IMR-90 (cell line): ENCODE data around the gene GIMAP8.
"Not testable (repeated sequence)": the region's sequence is repeated elsewhere in the genome, so short reads cannot be mapped to it uniquely, and the experiment has no call there.

Experiments
- BHLHE40 ChIP-seq: fragments of 150-350 bp; IDR thresholded peaks from 2 replicates; pipeline ENCODE4 v1.6.1; 2016; ENCODE audit warnings: mild to moderate bottlenecking, low read depth, low read length
- CEBPB ChIP-seq: IDR thresholded peaks from 2 replicates; pipeline ENCODE4 v1.6.1; 2012; ENCODE audit warnings: low read depth, low read length, improper control_type of control experiment
- CHD1 ChIP-seq: IDR thresholded peaks from 2 replicates; pipeline ENCODE4 v1.6.1; 2012; ENCODE audit warnings: low read depth, low read length, improper control_type of control experiment
- CTCF ChIP-seq: conservative IDR thresholded peaks from 2 replicates; pipeline ENCODE4 v1.5.1; 2012; ENCODE audit warnings: mild to moderate bottlenecking, low read depth, low read length, improper control_type of control experiment
- ELK1 ChIP-seq: fragments of 150-350 bp; IDR thresholded peaks from 2 replicates; pipeline ENCODE4 v1.6.1; 2016; ENCODE audit warnings: low read depth, mild to moderate bottlenecking, low read length, moderate library complexity, borderline replicate concordance
- FOS ChIP-seq: fragments of 150-350 bp; IDR thresholded peaks from 2 replicates; pipeline ENCODE4 v1.6.1; 2016; ENCODE audit warnings: low read depth, low read length
- MAZ ChIP-seq: IDR thresholded peaks from 2 replicates; pipeline ENCODE4 v1.6.1; 2012; ENCODE audit warnings: low read depth, mild to moderate bottlenecking, low read length, improper control_type of control experiment, moderate library complexity, borderline replicate concordance
- MXI1 ChIP-seq: IDR thresholded peaks from 2 replicates; pipeline ENCODE4 v1.6.1; 2012; ENCODE audit warnings: low read depth, mild to moderate bottlenecking, low read length, moderate library complexity, borderline replicate concordance
- NFE2L2 ChIP-seq: fragments of 150-350 bp; IDR thresholded peaks from 2 replicates; pipeline ENCODE4 v1.6.1; 2016; ENCODE audit warnings: low read depth, mild to moderate bottlenecking, low read length
- POLR2A ChIP-seq: IDR thresholded peaks from 2 replicates; pipeline ENCODE4 v1.6.1; 2012; ENCODE audit warnings: mild to moderate bottlenecking, low read depth, low read length
- RAD21 ChIP-seq: IDR thresholded peaks from 2 replicates; pipeline ENCODE4 v1.6.1; 2012; ENCODE audit warnings: low read length, improper control_type of control experiment
- RFX5 ChIP-seq: IDR thresholded peaks from 2 replicates; pipeline ENCODE4 v1.8.0; 2012; ENCODE audit warnings: low read depth, mild to moderate bottlenecking, low read length, moderate library complexity
- SMC3 ChIP-seq: fragments of 150-350 bp; IDR thresholded peaks from 2 replicates; pipeline ENCODE4 v1.6.1; 2016; ENCODE audit warnings: low read depth, mild to moderate bottlenecking, antibody characterized with exemption, low read length, moderate library complexity

GRCh38 chr7:150457064-150457463 lies 6.6 kb downstream of the GIMAP8 start:
- TF ChIP-seq CEBPB, CTCF, RAD21, POLR2A, MAZ, BHLHE40, RFX5, FOS, CHD1, SMC3, ELK1, NFE2L2, MXI1: not testable (repeated sequence)
